Tibial nerve (tissue), 4 donors: Measurements from ENCODE around the gene CD300LF. TPM values are rescaled to one million over a fixed set of nuclear protein-coding genes. Genes with fewer than 3 reads are reported as not detected.

Experiments used
- DNase-seq, 2 donors: peaks; one replicate each; pipeline ENCODE4 v3.0.0-alpha.2; 2019; ENCODE audit warnings: low spot score in 2 of 2
- H3K27ac ChIP-seq, 4 donors: fragments of 200-600 bp; sonication (generic) in 3 of 4; one replicate each; pipeline ENCODE4 v1.5.1; 2017 to 2019; ENCODE audit warnings: mild to moderate bottlenecking in 1 of 4
- H3K27me3 ChIP-seq, 2 donors: fragments of 200-600 bp; sonication (generic) in 1 of 2; one replicate each; pipeline versions ENCODE4 v1.5.1 to v1.6.0; 2017 to 2019
- H3K36me3 ChIP-seq, 3 donors: fragments of 200-600 bp; sonication (generic); one replicate each; pipeline ENCODE4 v1.5.1; 2018 to 2019
- H3K4me1 ChIP-seq, 4 donors: fragments of 200-600 bp; sonication (generic) in 3 of 4; one replicate each; pipeline ENCODE4 v1.5.1; 2017 to 2019
- H3K4me3 ChIP-seq, 4 donors: fragments of 200-600 bp; sonication (generic) in 3 of 4; one replicate each; pipeline ENCODE4 v1.5.1; 2017 to 2019; ENCODE audit warnings: mild to moderate bottlenecking in 1 of 4, moderate library complexity in 1 of 4
- H3K9me3 ChIP-seq, 4 donors: fragments of 200-600 bp; sonication (generic) in 3 of 4; one replicate each; pipeline ENCODE4 v1.5.1; 2017 to 2019
- CTCF ChIP-seq, 5 experiments: fragments of 200-600 bp in 3 of 5; fragments of 450-650 bp in 2 of 5; sonication (generic) in 3 of 5; IDR thresholded peaks; one replicate each; pipeline ENCODE4 v1.5.1; 2016 to 2019; ENCODE audit warnings: antibody characterized with exemption in 5 of 5, mild to moderate bottlenecking in 3 of 5, moderate library complexity in 2 of 5
- EP300 ChIP-seq, 2 donors: sonication (generic); formaldehyde crosslinking; IDR thresholded peaks; one replicate each; pipeline ENCODE4 v1.6.1; 2017; ENCODE audit warnings: antibody characterized with exemption in 2 of 2, mild to moderate bottlenecking in 1 of 2
- POLR2A ChIP-seq, 2 donors: fragments of 450-650 bp; IDR thresholded peaks; one replicate each; pipeline ENCODE4 v1.6.1; 2017; ENCODE audit warnings: antibody characterized with exemption in 2 of 2, mild to moderate bottlenecking in 2 of 2, moderate library complexity in 2 of 2
- WGBS, 2 donors: methylation state at CpG; one replicate each; pipeline ENCODE4 v1.1.5; 2018; 5-methylcytosine and 5-hydroxymethylcytosine counted together
- total RNA-seq, 4 donors: library from RNA; depleted of rRNA; stranded (reverse); fragments of >200 nt; gene quantifications; one replicate each; pipeline ENCODE4 v1.1.0, GENCODE V29; 2016

The CD300LF gene
- total RNA-seq, 4 donors from 2014 or later = 2.1 TPM; not detected in 3

GRCh38 chr17:74729866-74730265 is 17.1 kb upstream of the CD300LF start:
- TF ChIP-seq EP300 (IDR thresholded peaks at IDR 0.05) = no peak
- no peak for TF ChIP-seq CTCF (IDR thresholded peaks at IDR 0.05)
- TF ChIP-seq POLR2A (IDR thresholded peaks at IDR 0.05) = no peak
- no peak overlapping the region for H3K27ac ChIP-seq
- no peak overlapping the region for H3K4me3 ChIP-seq
- no peaks in the 10 kb centered on the region for H3K4me1 ChIP-seq
- H3K36me3 ChIP-seq = no peaks in the 10 kb centered on the region
- H3K9me3 ChIP-seq = no peaks in the 10 kb centered on the region
- 66 to 76% methylated on average over 15 of the region's 15 CpGs for WGBS, 2 donors
- DNase-seq = no peak
- peaks cover 0 to 35% of the 10 kb centered on the region in 2 donors for H3K27me3 ChIP-seq

GRCh38 chr17:74729368-74729767 is 16.6 kb upstream of the CD300LF start:
- no peak for TF ChIP-seq CTCF (IDR thresholded peaks at IDR 0.05)
- TF ChIP-seq POLR2A (IDR thresholded peaks at IDR 0.05) = no peak
- TF ChIP-seq EP300 (IDR thresholded peaks at IDR 0.05) = no peak
- no peak for DNase-seq
- Histone ChIP-seq H3K27ac (no peak overlapping the region), H3K36me3 (no peaks in the 10 kb centered on the region), H3K4me1 (no peaks in the 10 kb centered on the region), H3K4me3 (no peak overlapping the region), H3K9me3 (no peaks in the 10 kb centered on the region), H3K27me3 (peaks cover 0 to 35% of the 10 kb centered on the region in 2 donors)
- WGBS, 2 donors = 82 to 88% methylated on average over 5 of the region's 5 CpGs

- Histone ChIP-seq H3K4me1 (no peaks in the 10 kb centered on the region), H3K4me3 (no peak overlapping the region), H3K36me3 (no peaks in the 10 kb centered on the region), H3K27ac (no peak overlapping the region), H3K9me3 (no peaks in the 10 kb centered on the region), H3K27me3 (peaks cover 0 to 34% of the 10 kb centered on the region in 2 donors)
- WGBS, 2 donors = 91 to 96% methylated on average over 3 of the region's 3 CpGs
- no peak for DNase-seq
- TF ChIP-seq CTCF (IDR thresholded peaks at IDR 0.05) (no peak), POLR2A (IDR thresholded peaks at IDR 0.05) (no peak), EP300 (IDR thresholded peaks at IDR 0.05) (no peak)
Measured at GRCh38 chr17:74728702-74729075, 16.0 kb upstream of the CD300LF start.

GRCh38 chr17:74728033-74728701 is 15.4 kb upstream of the CD300LF start:
- Histone ChIP-seq H3K27me3 (peaks cover 0 to 34% of the 10 kb centered on the region in 2 donors), H3K4me1 (no peaks in the 10 kb centered on the region), H3K9me3 (no peaks in the 10 kb centered on the region), H3K27ac (no peak overlapping the region), H3K4me3 (no peak overlapping the region), H3K36me3 (no peaks in the 10 kb centered on the region)
- 93 to 98% methylated on average over 3 of the region's 3 CpGs for WGBS, 2 donors
- no peak for TF ChIP-seq POLR2A (IDR thresholded peaks at IDR 0.05)
- no peak for TF ChIP-seq CTCF (IDR thresholded peaks at IDR 0.05)
- no peak for TF ChIP-seq EP300 (IDR thresholded peaks at IDR 0.05)
- no peak for DNase-seq

- H3K4me1 ChIP-seq = no peaks in the 10 kb centered on the region
- 80 to 91% methylated on average over 3 of the region's 3 CpGs for WGBS, 2 donors
- no peak overlapping the region for H3K4me3 ChIP-seq
- H3K9me3 ChIP-seq = peaks cover 0 to 8% (median 0%) of the 10 kb centered on the region in 4 donors
- no peak overlapping the region for H3K27ac ChIP-seq
- no peak for DNase-seq
- no peak for TF ChIP-seq POLR2A (IDR thresholded peaks at IDR 0.05)
- H3K36me3 ChIP-seq = no peaks in the 10 kb centered on the region
- peaks cover 0 to 6% of the 10 kb centered on the region in 2 donors for H3K27me3 ChIP-seq
Measured at GRCh38 chr17:74725111-74725510, 12.4 kb upstream of the CD300LF start.
